ENCODE measurements around the gene MEGF11.
"Not testable (repeated sequence)": the region's sequence is repeated elsewhere in the genome, so short reads cannot be mapped to it uniquely, and the experiment has no call there.

The MEGF11 gene

GRCh38 chr15:66278671-66279070 lies 25.1 kb upstream of the MEGF11 start:
- DNase-seq: no peak
- in situ Hi-C loops (cut with MboI; ENCODE audit: low pct_unique_long_range_greater_than_20kb, low sequenced_read_pairs): no loop called here

- in situ Hi-C loops (cut with MboI; ENCODE audit: low pct_unique_long_range_greater_than_20kb, low sequenced_read_pairs): no loop called here
- DNase-seq: no peak
These were observed 24.5 kb upstream of the MEGF11 start for GRCh38 chr15:66278056-66278455.

GRCh38 chr15:66276546-66276945 lies 23.0 kb upstream of the MEGF11 start:
- in situ Hi-C loops (cut with MboI; ENCODE audit: low pct_unique_long_range_greater_than_20kb, low sequenced_read_pairs): no loop called here
- no peak for DNase-seq

GRCh38 chr15:66275352-66275751 lies 21.8 kb upstream of the MEGF11 start:
- DNase-seq: no peak
- in situ Hi-C loops (cut with MboI; ENCODE audit: low pct_unique_long_range_greater_than_20kb, low sequenced_read_pairs): no loop called here

- no peak for DNase-seq
- in situ Hi-C loops (cut with MboI; ENCODE audit: low pct_unique_long_range_greater_than_20kb, low sequenced_read_pairs): no loop called here
These were observed 17.4 kb upstream of the MEGF11 start for GRCh38 chr15:66270932-66271331.

- in situ Hi-C loops (cut with MboI; ENCODE audit: low pct_unique_long_range_greater_than_20kb, low sequenced_read_pairs): no loop called here
These were observed 16.0 kb upstream of the MEGF11 start for GRCh38 chr15:66269326-66270090.

GRCh38 chr15:66264859-66265513 lies 11.4 kb upstream of the MEGF11 start:
- DNase-seq: no peak
- in situ Hi-C loops (cut with MboI; ENCODE audit: low pct_unique_long_range_greater_than_20kb, low sequenced_read_pairs): no loop called here

More at GRCh38 chr15:66269326-66270090, 16.0 kb upstream of the MEGF11 start:
- peak; percentile 90 for DNase-seq

GRCh38 chr15:66262837-66263236 lies 9.3 kb upstream of the MEGF11 start:
- DNase-seq; in situ Hi-C loops (cut with MboI; ENCODE audit: low pct_unique_long_range_greater_than_20kb, low sequenced_read_pairs): not testable (repeated sequence)

GRCh38 chr15:66261056-66261455 lies 7.5 kb upstream of the MEGF11 start:
- no peak for DNase-seq
- in situ Hi-C loops (cut with MboI; ENCODE audit: low pct_unique_long_range_greater_than_20kb, low sequenced_read_pairs): no loop called here

GRCh38 chr15:66256692-66257091 lies 3.1 kb upstream of the MEGF11 start:
- in situ Hi-C loops (cut with MboI; ENCODE audit: low pct_unique_long_range_greater_than_20kb, low sequenced_read_pairs): no loop called here
- DNase-seq: no peak

GRCh38 chr15:66254951-66255676 lies 1.6 kb upstream of the MEGF11 start:
- in situ Hi-C loops (cut with MboI; ENCODE audit: low pct_unique_long_range_greater_than_20kb, low sequenced_read_pairs): no loop called here
- no peak for DNase-seq

GRCh38 chr15:66254089-66254950 lies 770 bp upstream of the MEGF11 start:
- no peak for DNase-seq

GRCh38 chr15:66252685-66253417 lies 699 bp downstream of the MEGF11 start:
- peak; percentile 73 for DNase-seq
- in situ Hi-C loops (cut with MboI; ENCODE audit: low pct_unique_long_range_greater_than_20kb, low sequenced_read_pairs): no loop called here

More at GRCh38 chr15:66254089-66254950, 770 bp upstream of the MEGF11 start:
- in situ Hi-C loops (cut with MboI; ENCODE audit: low pct_unique_long_range_greater_than_20kb, low sequenced_read_pairs): no loop called here

GRCh38 chr15:66251790-66252684 lies 1.5 kb downstream of the MEGF11 start:
- no peak for DNase-seq
- in situ Hi-C loops (cut with MboI; ENCODE audit: low pct_unique_long_range_greater_than_20kb, low sequenced_read_pairs): no loop called here

- no peak for DNase-seq
- in situ Hi-C loops (cut with MboI; ENCODE audit: low pct_unique_long_range_greater_than_20kb, low sequenced_read_pairs): no loop called here
These were observed 2.3 kb downstream of the MEGF11 start for GRCh38 chr15:66251065-66251789.

GRCh38 chr15:66249605-66250174 lies 3.9 kb downstream of the MEGF11 start:
- in situ Hi-C loops (cut with MboI; ENCODE audit: low pct_unique_long_range_greater_than_20kb, low sequenced_read_pairs): no loop called here
- DNase-seq: no peak

GRCh38 chr15:66246937-66247336 lies 6.6 kb downstream of the MEGF11 start:
- in situ Hi-C loops (cut with MboI; ENCODE audit: low pct_unique_long_range_greater_than_20kb, low sequenced_read_pairs): no loop called here

More at GRCh38 chr15:66246937-66247336, 6.6 kb downstream of the MEGF11 start:
- no peak for DNase-seq

All from KBM-7 (cell line).